GM19025 (cell line): ENCODE data around the gene SERTAD1.
"Not testable (repeated sequence)": the region's sequence is repeated elsewhere in the genome, so short reads cannot be mapped to it uniquely, and the experiment has no call there.

Experiments used
- ATAC-seq: cut with Tn5 transposase; IDR thresholded peaks from one replicate; pipeline ENCODE4 v1.9.1; 2021; ENCODE audit warnings: mild to moderate bottlenecking, low read depth, moderate library complexity; ENCODE audit not compliant: unreplicated experiment

SERTAD1 gene

GRCh38 chr19:40453151-40453735, 27.5 kb upstream of the SERTAD1 start:
- ATAC-seq = no peak

- ATAC-seq = no peak
Observed at GRCh38 chr19:40452016-40452415, 26.2 kb upstream of the SERTAD1 start.

GRCh38 chr19:40450664-40451063, 24.9 kb upstream of the SERTAD1 start:
- ATAC-seq = no peak

GRCh38 chr19:40449506-40449905, 23.7 kb upstream of the SERTAD1 start:
- no peak for ATAC-seq

GRCh38 chr19:40446263-40446784, 20.5 kb upstream of the SERTAD1 start:
- ATAC-seq = no peak

GRCh38 chr19:40445780-40446262, 20.0 kb upstream of the SERTAD1 start:
- no peak for ATAC-seq

- no peak for ATAC-seq
Observed at GRCh38 chr19:40444825-40445312, 19.1 kb upstream of the SERTAD1 start.

- peak; percentile 76 for ATAC-seq
Observed at GRCh38 chr19:40444000-40444824, 18.4 kb upstream of the SERTAD1 start, which contains the start of gene SERTAD3. TSS of gene SERTAD3 (minus strand) at chr19:40444335. CDS start at chr19:40442080, 2,255 bp downstream.

GRCh38 chr19:40443131-40443999, 17.6 kb upstream of the SERTAD1 start:
- peak; percentile 49 for ATAC-seq

GRCh38 chr19:40442328-40443130, 16.7 kb upstream of the SERTAD1 start:
- no peak for ATAC-seq

GRCh38 chr19:40441719-40442253, 16.0 kb upstream of the SERTAD1 start:
- no peak for ATAC-seq

- ATAC-seq = no peak
Observed at GRCh38 chr19:40438284-40438683, 12.5 kb upstream of the SERTAD1 start.

GRCh38 chr19:40433391-40434216, 7.8 kb upstream of the SERTAD1 start:
- ATAC-seq = peak; percentile 72

GRCh38 chr19:40432760-40433159, 7.0 kb upstream of the SERTAD1 start:
- not testable (repeated sequence) for ATAC-seq

GRCh38 chr19:40431698-40432097, 5.9 kb upstream of the SERTAD1 start:
- no peak for ATAC-seq

- not testable (repeated sequence) for ATAC-seq
Observed at GRCh38 chr19:40430242-40430641, 4.5 kb upstream of the SERTAD1 start.

GRCh38 chr19:40428197-40428596, 2.4 kb upstream of the SERTAD1 start:
- not testable (repeated sequence) for ATAC-seq

GRCh38 chr19:40424637-40425449, 949 bp downstream of the SERTAD1 start:
- no peak for ATAC-seq
